ENCODE measurements around the gene CALHM1. TPM values are rescaled to one million over a fixed set of nuclear protein-coding genes. Genes with fewer than 3 reads are reported as not detected.

CALHM1 gene, protein sequence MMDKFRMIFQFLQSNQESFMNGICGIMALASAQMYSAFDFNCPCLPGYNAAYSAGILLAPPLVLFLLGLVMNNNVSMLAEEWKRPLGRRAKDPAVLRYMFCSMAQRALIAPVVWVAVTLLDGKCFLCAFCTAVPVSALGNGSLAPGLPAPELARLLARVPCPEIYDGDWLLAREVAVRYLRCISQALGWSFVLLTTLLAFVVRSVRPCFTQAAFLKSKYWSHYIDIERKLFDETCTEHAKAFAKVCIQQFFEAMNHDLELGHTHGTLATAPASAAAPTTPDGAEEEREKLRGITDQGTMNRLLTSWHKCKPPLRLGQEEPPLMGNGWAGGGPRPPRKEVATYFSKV
- total RNA-seq, result not detected in 2 replicates

DNA sequence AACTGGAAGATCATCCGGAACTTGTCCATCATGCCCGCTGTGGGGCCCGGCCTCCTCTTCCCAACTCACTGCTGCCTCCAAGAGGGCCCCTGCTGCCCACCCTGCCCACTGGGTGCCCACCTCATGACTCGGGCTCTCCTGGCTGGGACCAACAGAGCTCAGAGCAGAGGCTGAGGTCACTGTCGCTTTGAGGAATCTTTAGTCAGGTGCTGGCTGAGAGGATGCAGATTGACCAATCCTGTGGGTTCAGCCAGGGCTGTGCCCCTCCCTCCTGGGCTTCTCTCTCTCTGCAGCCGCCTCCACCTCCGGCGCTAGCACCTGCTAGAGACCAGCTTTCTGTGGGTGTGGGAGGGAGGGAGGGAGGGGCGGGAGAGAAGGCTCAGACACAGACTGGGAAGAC, at the start of gene CALHM1:
TSS of gene CALHM1 (minus strand) at position 181 of the 400 bp plus-strand sequence. CDS start at position 32, 149 bp downstream.

DNA sequence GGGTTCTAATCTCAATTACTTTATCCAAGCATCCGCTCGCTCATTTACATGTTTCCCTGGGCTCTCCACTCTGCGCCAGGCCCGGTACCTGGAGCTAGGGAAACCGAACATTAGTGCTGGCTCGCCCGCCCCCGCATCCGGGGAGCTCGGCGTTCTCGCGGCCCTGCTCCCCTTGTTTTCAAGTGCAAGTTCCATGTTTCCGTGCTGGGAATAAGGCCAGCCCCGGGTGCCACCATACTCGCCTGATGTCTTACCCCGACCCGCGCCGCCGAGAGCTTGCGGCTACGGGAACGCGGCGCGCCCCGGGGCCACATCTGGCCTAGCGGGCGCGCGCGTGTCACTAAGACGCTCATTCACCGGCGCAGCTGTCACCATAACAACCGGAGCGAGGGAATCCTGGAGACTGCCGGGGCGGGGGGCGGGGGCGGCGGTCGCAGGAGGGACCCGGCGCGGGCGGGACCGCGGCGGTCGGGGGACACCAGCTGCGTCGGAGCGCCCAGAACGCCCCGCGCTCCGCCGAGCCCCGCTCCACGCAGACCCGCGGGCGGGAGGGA, 34.7 kb upstream of the CALHM1 start, which contains the start of gene NEURL1:
TSS of gene NEURL1 (plus strand) at position 344 of the 554 bp plus-strand sequence. CDS start 683 bp downstream, outside the sequence.

DNA sequence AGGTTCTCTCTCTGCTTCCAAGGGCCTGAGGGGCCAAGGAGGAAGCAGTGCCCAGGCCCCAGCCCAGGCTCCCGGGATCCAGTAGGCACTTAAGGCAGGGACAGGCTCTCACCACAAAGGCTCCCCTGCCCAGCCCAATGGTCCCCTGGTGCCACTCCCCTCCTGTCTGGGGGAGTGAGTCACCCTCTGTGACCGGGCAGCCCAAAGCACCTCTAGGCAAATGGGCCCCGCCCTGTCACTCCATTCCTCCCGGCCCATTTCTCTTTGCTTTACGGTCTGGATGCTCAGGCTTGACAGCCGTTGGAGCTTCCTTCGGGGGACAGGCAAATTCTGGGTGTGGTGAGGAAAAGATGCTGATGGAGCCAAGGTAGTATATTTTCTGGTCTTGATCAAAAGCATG, 20.4 kb upstream of the CALHM1 start, which contains the start of gene CALHM3:
TSS of gene CALHM3 (minus strand) at position 106 of the 400 bp plus-strand sequence. CDS start 208 bp downstream, outside the sequence.

DNA sequence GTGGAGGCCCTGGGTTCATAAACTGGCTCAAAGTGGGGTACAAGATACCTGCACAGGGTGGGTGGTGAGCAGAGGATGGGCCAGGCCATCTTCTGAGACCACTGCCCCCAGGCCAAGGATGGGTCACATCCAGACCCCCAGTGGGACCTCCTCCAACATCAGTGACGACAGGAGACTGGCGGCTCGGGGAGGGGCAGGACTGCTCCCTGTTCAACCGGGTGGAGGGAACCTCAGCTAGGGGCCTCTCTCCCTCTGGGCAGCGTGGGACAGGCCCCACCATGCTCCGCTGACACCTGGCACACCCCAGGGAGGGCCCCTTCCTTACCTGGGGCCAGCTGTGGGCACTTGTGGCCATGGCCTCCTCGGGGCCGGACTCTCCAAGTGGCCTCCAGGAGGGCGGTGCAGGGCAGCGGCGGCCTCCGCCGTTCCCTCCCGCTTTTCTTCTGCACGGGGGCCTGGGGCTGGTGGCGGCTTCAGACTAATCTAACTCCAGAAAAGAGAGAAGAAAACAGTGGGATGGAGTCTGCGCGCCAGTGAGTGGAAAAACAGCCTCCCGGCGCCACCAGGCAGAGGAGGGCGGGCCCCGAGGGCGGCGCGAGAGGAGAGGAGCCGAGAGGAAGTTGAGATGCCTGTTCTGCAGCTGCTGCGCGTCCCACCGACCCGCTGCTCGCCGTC, 6.7 kb downstream of the CALHM1 start, which contains the start of gene CALHM2:
TSS of gene CALHM2 (minus strand) at position 540 of the 675 bp plus-strand sequence. CDS start 2,429 bp downstream, outside the sequence.

Other genes starting within 250 kb of the CALHM1 start
- not detected in 2 replicates for gene RPEL1, start 213.0 kb downstream of the CALHM1 start, total RNA-seq
- 0.12 and 0.59 TPM in 2 replicates for gene INA, start 181.8 kb downstream of the CALHM1 start, total RNA-seq
- gene PCGF6, start 107.8 kb downstream of the CALHM1 start, total RNA-seq, result 8.2 and 11.5 TPM in 2 replicates
- gene TAF5, start 90.9 kb downstream of the CALHM1 start, total RNA-seq, result 3.1 and 3.2 TPM in 2 replicates
- gene ATP5MK, start 62.4 kb downstream of the CALHM1 start, total RNA-seq, result 269 and 308 TPM in 2 replicates
- 18.3 and 18.5 TPM in 2 replicates for gene PDCD11, start 62.3 kb downstream of the CALHM1 start, total RNA-seq
- 124 and 125 TPM in 2 replicates for gene CALHM2, start 6.5 kb downstream of the CALHM1 start, total RNA-seq
- gene CALHM3, start 20.3 kb upstream of the CALHM1 start, total RNA-seq, result not detected in 2 replicates
- 0.12 and 0.68 TPM in 2 replicates for gene NEURL1, start 34.8 kb upstream of the CALHM1 start, total RNA-seq

Data from cardiac ventricle fibroblast (primary cell).